ENCODE measurements around the gene MRGPRX2. TPM values are rescaled to one million over a fixed set of nuclear protein-coding genes. Genes with fewer than 3 reads are reported as not detected.

The MRGPRX2 gene
- total RNA-seq, 4 donors from 2014 or later = 0.45 TPM; not detected in 3

DNA sequence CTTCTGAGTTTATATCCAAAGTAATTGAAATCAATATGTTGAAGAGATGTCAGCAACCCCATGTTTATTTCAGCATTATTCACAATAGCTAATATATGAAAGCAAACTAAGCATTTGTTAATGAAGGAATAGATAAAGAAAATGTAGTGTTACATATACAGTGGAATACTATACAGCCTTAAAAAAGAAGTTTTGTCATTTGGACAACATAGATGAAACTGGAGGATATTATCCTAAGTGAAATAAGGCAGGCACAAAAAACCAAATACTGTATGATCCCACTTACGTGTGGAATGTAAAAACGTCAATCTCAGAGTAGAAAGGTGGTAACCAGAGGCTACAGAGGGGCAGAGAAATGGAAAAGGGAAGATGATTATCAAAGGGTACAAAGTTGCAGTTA lies 10.2 kb downstream of the MRGPRX2 start:
- WGBS = 68% methylated on average over 2 of the region's 2 CpGs
- Histone ChIP-seq H3K36me3 (no peaks in the 10 kb centered on the region), H3K27ac (no peak overlapping the region), H3K4me3 (no peak overlapping the region), H3K4me1 (no peaks in the 10 kb centered on the region), H3K27me3 (no peaks in the 10 kb centered on the region), H3K9me3 (no peaks in the 10 kb centered on the region)
- TF ChIP-seq CTCF (IDR thresholded peaks at IDR 0.05) (no peak), POLR2AphosphoS5 (IDR thresholded peaks at IDR 0.05) (no peak), EP300 (IDR thresholded peaks at IDR 0.05) (no peak), POLR2A (IDR thresholded peaks at IDR 0.05) (no peak)
- DNase-seq (ENCODE audit: low spot score in 2 of 2) = no peak

DNA sequence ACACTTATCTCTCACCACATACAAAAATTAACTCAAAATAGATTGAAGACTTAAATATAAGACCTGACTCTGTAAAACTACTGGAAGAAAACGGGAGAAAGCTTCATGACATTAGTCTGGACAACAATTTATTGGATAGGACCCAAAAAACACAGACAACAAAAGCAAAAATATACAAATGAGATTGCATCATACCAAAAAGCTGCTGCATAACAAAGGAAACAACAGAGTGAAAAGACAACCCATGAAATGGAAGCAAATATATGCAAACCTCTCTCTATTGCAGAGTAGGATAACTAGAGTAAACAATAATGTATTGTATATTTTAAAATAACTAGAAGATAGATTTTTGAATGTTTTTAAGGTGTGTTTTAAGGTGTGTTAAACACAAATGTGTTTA lies 11.2 kb downstream of the MRGPRX2 start:
- WGBS = 35% methylated on average over 1 of the region's 1 CpG
- no peaks in the 10 kb centered on the region for H3K27me3 ChIP-seq
- TF ChIP-seq POLR2AphosphoS5 (IDR thresholded peaks at IDR 0.05) (no peak), POLR2A (IDR thresholded peaks at IDR 0.05) (no peak), EP300 (IDR thresholded peaks at IDR 0.05) (no peak), CTCF (IDR thresholded peaks at IDR 0.05) (no peak)
- no peaks in the 10 kb centered on the region for H3K36me3 ChIP-seq
- no peaks in the 10 kb centered on the region for H3K4me1 ChIP-seq
- DNase-seq (ENCODE audit: low spot score in 2 of 2) = no peak
- H3K4me3 ChIP-seq = no peak overlapping the region
- no peak overlapping the region for H3K27ac ChIP-seq
- peaks cover 1% of the 10 kb centered on the region for H3K9me3 ChIP-seq

DNA sequence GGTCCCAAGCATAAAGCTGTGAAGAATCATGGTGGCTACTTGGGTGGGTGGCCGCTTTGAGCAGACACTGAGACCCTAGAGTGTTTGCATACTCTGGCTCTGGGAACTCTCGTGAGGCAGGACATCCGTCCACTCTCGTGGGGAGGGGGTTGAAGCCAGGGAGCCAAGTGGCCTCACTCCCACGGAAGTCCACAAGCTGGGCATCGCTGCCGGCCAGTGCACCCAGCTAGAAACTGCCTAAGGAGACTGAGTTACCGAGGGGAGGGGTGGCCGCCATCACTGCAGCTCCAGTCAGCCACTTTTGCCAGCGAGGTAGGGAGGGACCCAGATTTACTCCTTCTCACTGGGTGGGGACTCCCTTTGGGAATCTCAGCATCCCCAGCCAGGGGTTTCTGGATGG lies 20.5 kb downstream of the MRGPRX2 start:
- Histone ChIP-seq H3K36me3 (no peaks in the 10 kb centered on the region), H3K4me1 (no peaks in the 10 kb centered on the region), H3K27me3 (no peaks in the 10 kb centered on the region), H3K27ac (no peak overlapping the region), H3K4me3 (no peak overlapping the region), H3K9me3 (peaks cover 11% of the 10 kb centered on the region)
- TF ChIP-seq EP300 (IDR thresholded peaks at IDR 0.05) (no peak), POLR2A (IDR thresholded peaks at IDR 0.05) (no peak), CTCF (IDR thresholded peaks at IDR 0.05) (no peak), POLR2AphosphoS5 (IDR thresholded peaks at IDR 0.05) (no peak)
- DNase-seq (ENCODE audit: low spot score in 2 of 2) = no peak
- 81% methylated on average over 3 of the region's 10 CpGs for WGBS

DNA sequence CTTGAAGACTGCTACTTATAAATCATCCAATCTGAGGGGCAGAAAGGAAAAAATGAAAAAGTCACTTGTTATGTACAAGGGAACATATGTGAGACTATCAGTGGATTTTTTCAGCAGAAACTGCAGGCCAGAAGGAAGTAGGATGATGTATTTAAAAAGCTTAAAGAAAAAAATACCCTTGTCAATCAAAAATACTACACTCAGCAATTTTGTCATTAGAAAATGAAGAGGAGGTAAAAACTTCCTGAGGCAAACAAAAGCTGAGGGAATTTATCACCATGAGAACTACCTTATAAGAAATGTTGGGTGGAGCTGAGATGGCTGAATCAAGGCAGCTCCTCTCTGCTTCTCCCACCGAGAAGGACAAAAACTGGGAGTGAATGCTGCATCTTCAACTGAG lies 21.1 kb downstream of the MRGPRX2 start:
- H3K4me1 ChIP-seq = no peaks in the 10 kb centered on the region
- DNase-seq (ENCODE audit: low spot score in 2 of 2) = no peak
- WGBS = 75% methylated on average over 1 of the region's 1 CpG
- no peak for TF ChIP-seq POLR2A (IDR thresholded peaks at IDR 0.05)
- TF ChIP-seq POLR2AphosphoS5 (IDR thresholded peaks at IDR 0.05) = no peak
- no peak for TF ChIP-seq EP300 (IDR thresholded peaks at IDR 0.05)
- TF ChIP-seq CTCF (IDR thresholded peaks at IDR 0.05) = no peak
- H3K36me3 ChIP-seq = no peaks in the 10 kb centered on the region
- no peaks in the 10 kb centered on the region for H3K27me3 ChIP-seq
- no peak overlapping the region for H3K27ac ChIP-seq
- H3K9me3 ChIP-seq = peaks cover 11% of the 10 kb centered on the region
- H3K4me3 ChIP-seq = no peak overlapping the region

DNA sequence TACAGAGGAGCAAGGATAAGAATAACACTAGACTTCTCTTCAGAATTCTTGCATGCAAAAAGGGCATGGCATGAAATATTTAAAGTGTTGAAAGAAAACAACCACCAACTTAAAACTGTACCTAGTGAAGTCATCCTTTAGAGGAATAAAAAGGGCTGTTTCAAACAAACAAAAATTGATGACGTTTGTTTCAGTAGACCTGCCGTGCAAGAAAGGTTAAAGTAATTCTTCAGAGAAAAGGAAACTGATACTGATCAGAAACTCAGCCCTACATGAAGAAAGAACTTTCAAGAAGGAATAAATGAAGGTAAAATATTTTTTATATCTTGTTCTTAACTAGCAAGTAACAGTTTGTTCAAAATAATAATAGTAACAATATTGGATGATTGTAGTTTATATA lies 27.5 kb downstream of the MRGPRX2 start:
- Histone ChIP-seq H3K27ac (no peak overlapping the region), H3K36me3 (no peaks in the 10 kb centered on the region), H3K9me3 (no peaks in the 10 kb centered on the region), H3K27me3 (no peaks in the 10 kb centered on the region), H3K4me1 (no peaks in the 10 kb centered on the region), H3K4me3 (no peak overlapping the region)
- TF ChIP-seq POLR2A (IDR thresholded peaks at IDR 0.05) (no peak), EP300 (IDR thresholded peaks at IDR 0.05) (no peak), CTCF (IDR thresholded peaks at IDR 0.05) (no peak), POLR2AphosphoS5 (IDR thresholded peaks at IDR 0.05) (no peak)
- no peak for DNase-seq (ENCODE audit: low spot score in 2 of 2)
- WGBS = 59% methylated on average over 2 of the region's 2 CpGs

Data from suprapubic skin (tissue), 4 donors.